ENCODE data around the gene CCDC172.
A peak's percentile ranks its signal among the peaks of the same experiment; 100 is the strongest.

CCDC172 gene

GRCh38 chr10:116324227-116324950 is at the start of gene CCDC172:
TSS of gene CCDC172 (plus strand) at chr10:116324448. CDS start at chr10:116325012, 564 bp downstream.
- no peak for DNase-seq

DNA sequence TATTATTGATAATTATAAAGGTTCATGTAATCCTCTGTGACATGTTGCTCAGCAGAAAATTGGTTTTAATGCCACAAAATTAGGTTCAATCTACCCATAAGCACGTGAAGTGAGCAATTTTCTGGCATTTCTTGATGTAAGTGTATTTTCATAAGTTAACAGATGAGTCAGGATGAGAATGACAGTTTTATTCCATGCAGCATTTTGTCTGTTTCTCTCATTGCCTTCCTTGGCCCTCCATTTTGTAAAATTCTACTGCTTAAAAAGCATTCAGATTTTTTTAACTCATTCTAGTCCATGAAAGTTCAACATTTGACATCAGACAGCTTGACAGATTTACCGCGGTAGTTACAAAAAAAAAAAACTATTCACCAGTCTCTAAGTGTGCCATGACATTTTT is 47.3 kb upstream of the CCDC172 start:
- no peak for DNase-seq

DNA sequence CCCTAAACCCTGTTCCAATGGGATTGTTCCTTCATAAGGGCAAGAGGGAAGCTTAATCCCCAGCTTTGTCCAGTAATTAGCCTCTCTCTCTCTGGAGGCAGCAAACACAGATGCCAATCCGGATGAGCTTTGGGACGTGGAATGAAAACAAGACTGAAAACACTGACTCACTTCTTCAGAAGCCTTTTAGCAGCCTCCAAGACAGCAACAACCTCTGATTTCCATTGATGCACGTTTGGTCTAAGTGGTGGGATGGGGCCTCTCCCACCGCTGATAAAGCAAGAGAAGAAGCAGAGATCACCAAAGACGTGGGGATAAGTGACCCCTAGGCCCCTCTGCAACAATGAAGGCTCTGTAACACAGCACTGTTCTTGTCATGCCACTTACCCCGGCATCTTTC is 45.4 kb upstream of the CCDC172 start:
- no peak for DNase-seq

GRCh38 chr10:116281775-116282174 is 42.5 kb upstream of the CCDC172 start:
- DNase-seq = no peak

DNA sequence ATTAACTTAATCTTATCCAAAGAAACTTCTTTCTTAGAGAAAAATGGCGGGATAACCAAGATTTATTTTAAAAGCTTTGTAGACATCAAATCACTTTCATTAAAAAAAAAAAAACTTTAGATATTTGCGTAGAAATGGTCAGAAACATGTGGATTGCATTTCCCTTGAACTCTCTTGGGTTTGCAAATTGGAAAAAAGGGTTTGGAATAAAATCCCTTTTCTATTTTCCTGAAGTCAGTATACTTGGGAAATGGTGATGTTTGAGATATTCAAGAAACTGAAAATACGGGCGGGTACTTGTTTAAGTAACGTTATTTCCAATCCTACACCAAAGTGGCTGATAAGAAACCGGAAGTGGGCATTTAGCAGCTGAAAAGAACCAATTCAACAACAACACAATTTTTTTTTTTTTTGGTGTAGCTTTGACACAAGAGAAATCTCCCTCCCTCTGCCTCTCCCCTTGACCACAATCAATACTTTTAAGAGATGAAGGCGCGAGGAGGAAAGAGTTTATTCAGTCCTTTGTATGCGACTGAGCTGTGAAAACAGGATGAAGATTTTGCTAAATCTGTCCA is 37.5 kb upstream of the CCDC172 start:
- no peak for DNase-seq

DNA sequence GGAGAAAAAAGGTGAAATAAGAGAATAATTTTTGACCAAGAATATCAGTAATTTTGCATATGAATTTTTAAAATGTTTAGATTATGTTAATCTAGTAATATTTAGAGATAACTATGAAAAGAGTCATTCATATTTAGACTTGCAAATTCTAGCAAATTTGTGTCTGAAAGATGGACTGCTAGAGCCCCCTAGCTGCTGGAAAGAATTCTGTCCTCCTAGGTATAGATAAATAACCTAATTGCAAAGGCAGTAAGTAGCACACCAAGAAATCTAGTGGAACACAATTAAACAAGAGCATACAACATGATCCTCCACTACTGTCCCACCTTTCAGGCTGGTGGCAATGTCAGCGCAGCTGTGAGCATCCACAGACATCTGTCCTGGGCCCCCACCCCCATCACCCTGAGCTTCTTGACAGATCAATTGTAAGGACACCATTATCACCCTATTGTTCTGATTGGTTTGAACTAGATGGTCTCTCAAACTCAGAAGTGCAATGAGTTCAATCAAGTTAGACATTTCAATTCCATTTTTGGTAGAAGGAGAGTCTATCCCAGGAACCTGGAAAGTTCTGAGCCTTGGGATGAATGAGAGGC is 36.2 kb upstream of the CCDC172 start:
- no peak for DNase-seq

- DNase-seq = no peak
These were observed 34.6 kb upstream of the CCDC172 start for GRCh38 chr10:116289652-116290051.

- DNase-seq = no peak
These were observed 31.8 kb upstream of the CCDC172 start for GRCh38 chr10:116292493-116292892.

DNA sequence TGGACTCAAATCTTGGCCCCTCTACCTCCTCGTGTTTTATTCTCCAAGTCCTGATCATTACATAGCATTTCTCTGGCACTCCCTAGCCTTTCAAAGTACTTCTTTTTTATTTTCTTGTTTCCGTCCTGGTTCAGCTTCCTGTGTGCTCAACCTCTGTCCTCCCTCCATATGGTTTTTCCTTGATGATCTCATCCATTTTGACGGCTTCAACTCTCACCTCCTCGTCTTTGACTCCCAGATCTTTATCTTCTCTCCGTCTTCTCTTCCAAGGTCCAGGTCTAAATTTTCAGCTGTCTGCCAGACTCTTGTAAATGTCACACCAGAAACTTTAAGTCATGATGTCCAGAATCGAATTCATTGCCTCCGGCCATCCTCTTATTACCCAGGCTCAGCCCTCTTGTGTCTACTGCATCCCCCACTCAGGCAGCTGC is 27.9 kb upstream of the CCDC172 start:
- DNase-seq = no peak

GRCh38 chr10:116298586-116298985 is 25.7 kb upstream of the CCDC172 start:
- DNase-seq = no peak

DNA sequence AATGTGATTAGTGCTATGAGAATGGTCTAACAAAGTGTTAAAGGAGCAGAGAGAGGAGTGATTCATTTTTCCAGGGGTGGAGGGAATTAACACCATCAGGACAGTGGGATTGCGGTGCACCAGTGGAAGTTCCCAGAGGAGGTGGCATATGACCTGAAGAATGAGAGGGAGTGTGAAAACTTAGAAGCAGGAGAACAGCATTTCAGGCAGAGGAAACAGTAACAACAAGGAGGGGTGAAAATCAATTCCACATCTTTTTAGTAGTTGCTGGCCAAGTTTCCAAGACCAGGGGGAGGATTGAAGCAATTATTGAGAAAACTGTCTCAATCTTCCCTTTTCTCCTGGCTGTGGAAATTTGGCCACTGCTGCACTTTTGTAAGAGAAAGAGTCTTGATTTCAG is 23.7 kb upstream of the CCDC172 start:
- DNase-seq = no peak

- no peak for DNase-seq
These were observed 19.3 kb upstream of the CCDC172 start for GRCh38 chr10:116304923-116305322.

- no peak for DNase-seq
These were observed 17.4 kb upstream of the CCDC172 start for GRCh38 chr10:116306847-116307246.

GRCh38 chr10:116307455-116307854 is 16.8 kb upstream of the CCDC172 start:
- no peak for DNase-seq

DNA sequence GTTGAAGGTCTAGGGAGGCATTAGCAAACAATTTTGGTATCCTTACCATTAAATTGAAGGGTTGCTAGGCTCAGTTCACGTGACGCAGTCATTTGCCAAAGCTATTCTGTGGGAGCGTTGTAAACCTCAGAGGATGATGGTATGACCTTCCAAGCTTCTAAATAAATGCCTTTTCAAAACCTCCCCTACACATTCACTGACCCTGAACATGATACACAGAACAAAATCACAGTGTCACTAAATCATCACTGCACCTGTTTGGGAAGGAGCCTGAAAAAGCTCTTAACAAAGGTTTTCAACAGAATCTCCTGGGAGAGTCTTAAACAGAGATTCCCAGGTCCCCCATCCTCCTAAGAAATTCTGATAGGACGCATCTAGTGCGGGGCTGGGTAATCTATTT is 13.2 kb upstream of the CCDC172 start:
- no peak for DNase-seq

DNA sequence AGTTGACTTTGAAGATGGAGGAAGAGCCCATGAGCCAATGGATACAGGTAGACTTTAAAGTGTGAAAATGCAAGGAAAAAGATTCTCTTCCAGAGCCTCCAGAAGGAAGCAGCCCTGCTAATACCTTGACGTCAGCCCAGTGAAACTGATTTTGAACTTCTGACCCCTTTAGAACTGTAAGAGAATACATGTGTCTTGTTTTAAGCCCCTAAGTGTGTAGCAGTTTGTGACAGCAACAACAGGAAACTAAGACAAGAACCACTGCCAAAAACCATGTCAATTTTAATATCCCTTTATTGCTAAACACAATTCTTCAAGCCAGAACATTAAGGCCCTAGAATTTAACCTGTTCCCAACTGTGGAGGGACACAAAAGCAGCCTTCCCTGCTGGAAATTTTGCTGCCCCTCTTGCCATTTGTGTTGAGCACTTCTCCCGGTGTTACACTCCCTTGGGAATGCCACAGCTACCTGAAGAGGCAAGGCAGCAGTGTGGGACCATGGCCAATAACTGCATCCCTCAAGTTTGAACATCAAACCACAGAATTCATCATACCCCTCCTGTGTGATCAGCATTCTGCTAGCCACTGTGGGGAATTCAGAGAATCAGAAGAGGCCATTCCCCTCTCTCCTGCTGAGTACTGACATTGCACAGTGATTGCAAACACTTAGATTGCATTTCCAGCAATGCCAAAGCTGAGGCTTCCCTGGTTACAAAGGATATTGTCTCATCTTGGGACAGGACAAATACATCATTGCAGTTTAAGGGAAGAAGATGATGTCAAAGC is 12.3 kb upstream of the CCDC172 start:
- DNase-seq = no peak

DNA sequence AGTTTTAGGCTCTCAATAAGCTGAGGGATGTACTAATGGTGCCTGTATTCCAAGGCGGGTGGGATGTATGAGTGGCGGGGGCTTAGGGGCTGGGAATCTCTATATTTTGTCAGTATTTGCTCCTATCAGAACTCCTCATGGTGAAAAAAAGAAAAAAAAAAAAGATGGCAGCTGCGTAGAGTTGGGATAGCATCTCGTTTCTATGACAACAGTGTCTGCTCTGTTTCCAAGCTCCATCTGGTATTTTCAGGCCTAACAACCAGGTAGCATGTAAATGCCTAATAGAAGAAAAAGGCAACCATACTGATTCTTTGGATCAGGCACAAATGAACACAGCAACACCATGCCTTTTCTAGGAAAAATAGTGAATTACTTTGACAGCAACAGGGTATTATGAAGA is 11.7 kb upstream of the CCDC172 start:
- DNase-seq = no peak

GRCh38 chr10:116316503-116316902 is 7.7 kb upstream of the CCDC172 start:
- peak; percentile 25 for DNase-seq

GRCh38 chr10:116324951-116325635 is 845 bp downstream of the CCDC172 start:
- DNase-seq = no peak

GRCh38 chr10:116325987-116326386 is 1.7 kb downstream of the CCDC172 start:
- no peak for DNase-seq

- DNase-seq = no peak
These were observed 4.9 kb downstream of the CCDC172 start for GRCh38 chr10:116329153-116329552.

DNA sequence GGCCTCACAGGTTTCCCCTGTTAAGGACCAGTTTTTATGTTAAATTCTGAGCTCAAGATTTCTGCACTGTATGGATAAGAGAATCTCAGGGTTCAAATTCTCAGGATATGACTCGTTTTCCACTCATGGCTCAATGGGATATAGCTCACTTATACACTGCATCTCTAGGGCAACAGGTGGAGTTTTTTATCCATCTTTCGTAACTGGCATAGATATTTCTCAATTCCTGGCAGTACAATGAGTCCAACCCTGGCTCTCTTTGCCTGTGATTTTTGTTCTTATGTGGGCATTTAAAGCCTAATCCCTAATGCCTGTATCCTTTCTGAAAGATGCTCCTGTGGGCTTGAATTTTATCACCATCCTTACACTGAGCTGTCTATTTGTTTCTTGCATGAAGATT is 7.6 kb downstream of the CCDC172 start:
- no peak for DNase-seq

DNA sequence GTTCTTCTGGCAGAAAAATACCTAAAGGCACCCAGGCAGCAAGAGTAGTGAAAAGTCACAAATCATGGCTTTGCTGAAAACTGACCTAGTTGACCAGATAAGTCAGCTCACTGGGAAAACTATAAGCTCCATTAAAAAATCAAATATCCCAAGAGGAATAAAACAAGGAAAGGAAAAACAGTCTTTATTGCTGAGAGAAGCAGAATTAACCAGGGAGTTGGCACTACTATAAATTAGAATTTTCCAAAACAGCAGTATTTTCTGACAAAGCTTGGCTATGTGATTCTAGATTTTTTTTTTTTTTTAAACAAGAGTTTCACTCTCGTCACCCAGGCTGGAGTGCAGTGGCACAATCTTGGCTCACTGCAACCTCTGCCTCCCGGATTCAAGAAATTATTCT is 12.6 kb downstream of the CCDC172 start:
- DNase-seq = no peak
